HG02610 (cell line): ENCODE results near the gene REPS2.

Source experiments
- ATAC-seq: cut with Tn5 transposase; IDR thresholded peaks from one replicate; pipeline ENCODE4 v1.9.1; 2021; ENCODE audit warnings: mild to moderate bottlenecking, moderate library complexity; ENCODE audit not compliant: unreplicated experiment

The REPS2 gene

DNA sequence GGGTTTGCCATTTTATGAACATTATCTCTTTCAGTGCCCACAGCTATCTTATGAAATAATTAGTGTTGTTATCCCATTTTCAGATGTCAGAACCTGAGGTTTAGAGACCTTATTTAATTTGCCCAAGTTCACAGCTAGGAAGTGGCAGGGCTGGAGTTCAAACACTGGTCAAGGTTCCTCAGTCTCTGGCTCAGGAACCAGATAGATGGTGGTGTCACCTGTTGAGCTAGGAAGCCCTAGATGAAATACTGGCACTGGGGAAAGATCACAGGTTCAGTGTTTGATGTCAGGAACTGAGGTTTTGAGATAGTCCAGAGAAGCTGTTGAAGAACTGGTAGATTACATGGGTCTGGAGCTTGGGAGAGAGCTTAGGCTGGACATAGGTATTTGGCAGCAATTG, 85.4 kb downstream of the REPS2 start:
- ATAC-seq = no peak

DNA sequence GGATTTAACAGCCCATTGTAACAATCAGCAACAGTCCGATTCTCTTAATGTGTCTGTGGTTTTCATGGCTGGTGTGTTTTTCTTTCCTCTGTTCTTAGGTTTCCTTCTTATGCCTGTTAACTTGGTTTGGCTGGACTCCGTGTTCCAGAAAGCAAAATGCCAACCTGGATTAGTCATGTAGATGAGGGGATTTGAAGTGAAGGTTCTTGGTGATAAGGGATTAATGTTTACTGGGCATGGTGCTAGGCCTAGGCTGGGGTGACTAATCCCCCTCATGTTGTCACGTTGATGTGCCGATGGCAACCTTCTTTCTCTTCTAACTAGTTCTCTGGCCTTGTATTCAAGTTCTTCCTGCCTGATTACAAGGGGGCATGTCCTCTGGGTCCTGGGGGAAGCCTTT, 85.9 kb downstream of the REPS2 start:
- no peak for ATAC-seq

DNA sequence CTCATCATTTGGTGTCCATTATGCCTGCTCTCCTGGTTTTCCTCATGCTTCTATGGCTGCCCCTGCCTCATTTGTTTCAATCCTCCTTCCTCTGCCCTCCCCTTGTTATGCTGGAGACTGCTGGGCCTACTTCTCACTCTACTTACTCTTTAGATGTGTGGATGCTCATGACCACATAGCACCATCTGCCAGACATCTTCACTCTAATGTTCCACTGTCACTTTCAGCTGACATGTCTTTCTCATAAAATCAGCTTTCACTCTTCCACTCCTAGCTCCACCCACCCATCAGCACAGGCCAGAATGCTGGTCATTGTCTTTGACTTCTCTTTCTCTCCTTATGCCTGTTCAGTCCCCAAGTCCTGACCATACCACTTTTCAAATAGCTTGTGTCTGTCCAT, 86.8 kb downstream of the REPS2 start:
- no peak for ATAC-seq

- ATAC-seq = no peak
Observed at GRCh38 chrX:17035111-17035510, 88.7 kb downstream of the REPS2 start.

GRCh38 chrX:17036171-17036961, 89.9 kb downstream of the REPS2 start:
- no peak for ATAC-seq

DNA sequence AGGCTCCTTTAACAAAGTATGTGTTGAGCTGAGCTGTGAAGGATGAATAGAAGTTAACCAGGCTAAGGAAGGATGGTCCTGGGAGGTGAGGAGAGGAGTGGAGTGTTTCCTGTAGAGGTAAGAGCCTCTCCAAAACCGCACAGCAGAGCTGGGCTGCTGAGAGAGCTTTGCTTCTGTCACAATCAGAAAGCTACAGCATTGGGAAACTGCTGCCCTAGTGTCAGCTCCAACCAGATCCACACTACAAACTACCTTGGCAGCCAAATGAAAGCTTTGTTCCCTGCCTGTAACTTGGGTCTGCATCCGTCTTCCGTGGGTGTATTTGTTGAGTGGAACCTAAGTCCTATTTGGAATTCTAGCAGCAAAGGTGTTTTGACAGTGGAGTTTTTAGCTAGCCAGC, 91.8 kb downstream of the REPS2 start:
- no peak for ATAC-seq

DNA sequence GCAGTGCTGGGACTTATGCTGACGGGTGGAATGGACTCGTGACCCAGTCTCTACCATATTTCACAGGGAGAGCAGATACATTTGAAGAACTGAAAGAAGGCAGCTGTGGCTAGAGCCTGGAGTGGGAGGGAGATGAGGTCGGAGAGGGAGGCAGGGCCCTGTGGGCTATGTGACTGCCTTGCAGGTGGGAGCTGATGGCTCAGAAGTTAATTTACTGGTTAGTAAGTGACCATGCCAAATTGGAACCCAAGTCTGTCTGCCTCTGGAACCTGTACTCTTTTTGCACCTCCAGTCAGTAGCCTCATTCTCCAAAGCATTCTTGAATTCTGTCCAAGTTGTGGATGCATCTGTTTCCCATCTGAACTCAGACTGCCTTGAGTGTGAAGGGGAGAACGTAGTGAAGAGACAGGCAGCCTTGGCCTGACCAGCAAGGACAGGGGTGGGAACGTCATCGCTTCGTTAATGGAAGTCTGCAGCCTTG, 92.3 kb downstream of the REPS2 start:
- no peak for ATAC-seq

GRCh38 chrX:17039826-17040225, 93.4 kb downstream of the REPS2 start:
- no peak for ATAC-seq

GRCh38 chrX:17040711-17041110, 94.3 kb downstream of the REPS2 start:
- ATAC-seq = no peak

DNA sequence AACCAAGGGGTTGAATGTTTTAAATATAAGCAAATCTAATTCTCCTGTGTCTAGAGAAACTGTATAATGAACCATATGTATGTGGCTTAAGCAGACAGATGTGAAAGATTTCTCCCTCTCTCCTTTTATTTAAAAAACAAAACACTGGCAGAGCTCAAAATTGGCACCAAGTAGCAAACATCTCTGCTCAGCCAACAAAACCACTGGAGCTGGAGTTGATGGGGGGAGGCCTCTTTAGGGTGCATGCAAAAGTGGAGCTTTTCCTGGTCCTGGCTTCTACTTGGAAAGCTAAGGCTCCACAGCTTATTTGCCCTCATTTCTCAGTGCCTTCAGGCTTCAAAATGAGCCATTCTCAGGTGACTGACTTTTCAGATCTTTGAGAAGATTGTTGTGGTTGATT, 95.6 kb downstream of the REPS2 start:
- ATAC-seq = no peak

DNA sequence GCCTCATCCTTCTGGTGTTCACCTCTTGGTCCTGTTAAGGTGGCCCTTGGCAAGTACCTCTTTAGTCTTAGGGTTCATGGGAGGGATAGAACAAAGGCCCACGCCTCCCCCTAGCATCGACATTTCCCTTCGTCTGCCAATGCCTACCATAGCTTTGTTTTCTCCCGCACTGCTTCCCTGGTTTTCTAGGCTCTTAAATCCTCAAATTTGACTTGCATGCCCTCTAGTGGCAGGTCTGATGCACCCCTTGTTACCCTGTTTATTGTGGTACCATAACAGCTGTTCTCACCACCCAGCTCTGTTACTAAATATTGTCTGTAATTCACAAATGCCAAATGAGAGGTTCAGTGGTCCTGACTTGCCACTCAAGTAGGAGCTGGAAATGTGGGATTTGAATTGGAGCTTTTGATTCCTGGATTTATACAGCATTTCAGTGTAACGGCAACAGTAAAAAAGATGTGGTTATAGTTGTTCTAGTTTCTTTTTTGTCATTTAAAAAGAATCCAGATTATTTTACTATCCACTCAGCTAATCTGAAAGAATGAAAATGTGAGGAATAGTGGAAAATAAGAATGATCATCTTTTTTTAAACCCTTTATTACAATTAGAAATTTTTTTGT, 100.1 kb downstream of the REPS2 start:
- no peak for ATAC-seq

- ATAC-seq = no peak
Observed at GRCh38 chrX:17047224-17047623, 100.8 kb downstream of the REPS2 start.

GRCh38 chrX:17052210-17052609, 105.8 kb downstream of the REPS2 start:
- ATAC-seq = no peak

DNA sequence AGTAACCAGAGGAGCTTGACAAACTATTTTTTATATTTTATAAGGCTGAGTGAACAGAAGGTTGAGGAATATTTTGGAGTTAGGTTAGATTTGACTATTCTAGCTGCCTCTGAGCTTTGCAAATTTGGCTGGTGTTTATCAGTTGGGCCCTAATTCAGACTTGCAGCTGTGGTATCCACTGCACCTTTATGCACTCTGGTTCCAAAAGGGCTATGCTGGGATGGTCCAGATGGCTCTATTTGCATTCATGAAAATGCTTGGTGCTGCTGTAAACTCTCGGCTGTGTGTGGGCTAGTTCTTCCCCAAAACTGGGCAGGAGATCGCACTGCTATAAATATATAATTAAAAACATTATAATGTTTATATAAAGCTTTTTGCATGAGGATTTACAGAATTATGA, 106.3 kb downstream of the REPS2 start:
- no peak for ATAC-seq

- no peak for ATAC-seq
Observed at GRCh38 chrX:17053502-17053901, 107.0 kb downstream of the REPS2 start.

DNA sequence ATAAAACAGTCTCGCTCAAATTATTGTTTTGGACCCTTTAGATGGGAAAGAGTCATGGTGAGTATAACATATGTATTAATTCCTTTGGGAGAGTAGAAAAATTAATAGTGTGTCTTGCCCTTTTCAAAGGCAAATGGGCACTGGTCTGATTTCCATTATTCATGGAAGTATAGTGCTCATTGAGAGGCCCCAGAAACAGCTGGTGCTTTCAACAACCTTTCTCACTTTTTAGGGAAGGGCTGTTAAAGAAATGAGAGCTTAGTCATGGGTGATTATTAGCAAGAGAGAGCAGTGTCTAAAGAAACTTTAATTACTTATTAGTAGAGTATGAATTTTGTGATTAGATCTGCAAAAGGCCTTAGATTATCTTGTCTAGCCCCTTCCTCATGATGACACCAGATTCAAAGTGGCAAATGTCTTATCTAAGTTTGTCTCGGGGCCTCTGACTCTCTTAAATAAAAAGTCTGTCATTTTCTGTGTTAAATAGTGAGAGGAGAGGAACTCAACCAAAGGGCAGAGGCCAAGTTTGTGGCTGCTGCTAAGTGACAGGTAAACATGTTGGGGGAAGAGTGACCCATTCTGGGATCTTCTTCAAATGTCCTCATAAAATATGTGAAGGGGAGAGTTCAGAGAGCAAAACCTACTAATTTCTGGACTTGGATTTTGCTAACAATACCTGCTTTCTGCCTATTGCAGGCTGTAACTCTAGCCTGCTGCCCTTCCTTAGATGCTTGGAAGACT, 110.6 kb downstream of the REPS2 start:
- ATAC-seq = no peak

- ATAC-seq = no peak
Observed at GRCh38 chrX:17062065-17062464, 115.6 kb downstream of the REPS2 start.

- no peak for ATAC-seq
Observed at GRCh38 chrX:17065100-17065499, 118.6 kb downstream of the REPS2 start.

- ATAC-seq = no peak
Observed at GRCh38 chrX:17067534-17067933, 121.1 kb downstream of the REPS2 start.

- no peak for ATAC-seq
Observed at GRCh38 chrX:17072301-17072700, 125.8 kb downstream of the REPS2 start.

DNA sequence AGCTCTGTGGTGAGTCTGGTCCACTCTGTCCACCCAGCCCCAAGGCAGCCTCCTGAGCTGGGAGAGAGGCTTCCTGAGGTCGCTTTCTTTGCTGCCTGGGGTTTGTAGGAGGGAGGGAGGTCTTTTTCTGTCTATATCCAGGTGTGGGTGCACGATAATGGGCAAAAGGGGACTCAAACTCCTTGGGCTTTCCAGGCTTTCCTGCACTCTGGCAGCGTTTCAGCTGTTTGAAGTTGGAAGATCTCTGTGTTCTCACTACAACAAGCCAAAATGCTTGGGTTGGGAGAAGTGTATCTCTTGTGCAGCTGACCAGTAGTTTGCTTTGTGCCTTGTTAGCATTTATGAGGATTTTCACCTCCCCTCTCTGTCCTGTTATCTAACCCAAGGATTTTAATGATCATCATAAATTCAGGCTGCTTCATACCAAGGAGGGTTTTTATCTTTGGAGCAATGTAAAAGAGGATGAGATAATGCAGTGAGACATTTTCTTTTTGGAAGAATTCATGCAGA, 126.3 kb downstream of the REPS2 start:
- ATAC-seq = no peak

DNA sequence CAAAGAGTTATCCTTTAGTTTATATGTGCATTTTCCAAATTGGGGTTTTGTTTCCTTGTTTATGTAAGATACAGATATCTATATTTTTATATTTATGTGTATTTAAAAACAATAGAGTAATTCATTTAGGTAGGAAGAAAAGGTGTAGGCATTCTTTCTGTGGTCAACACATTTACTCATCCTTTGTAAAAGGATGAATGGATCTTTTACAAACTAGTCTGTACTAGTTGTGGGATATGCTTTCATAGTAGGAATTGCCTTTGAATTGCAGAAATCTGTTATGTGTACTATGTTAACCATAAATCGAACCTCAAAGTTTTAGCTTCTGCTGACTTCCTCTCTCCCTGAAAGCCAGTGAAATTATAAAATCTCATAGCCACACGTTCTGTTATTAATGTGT, 128.5 kb downstream of the REPS2 start:
- ATAC-seq = no peak
